Keratinocyte (primary cell): Measurements from ENCODE around the gene CFC1B. TPM values are rescaled to one million over a fixed set of nuclear protein-coding genes. Genes with fewer than 3 reads are reported as not detected.
"Not testable (repeated sequence)": the region's sequence is repeated elsewhere in the genome, so short reads cannot be mapped to it uniquely, and the experiment has no call there.

Experiments used
- DNase-seq: peaks from one replicate; pipeline ENCODE4 v3.0.0-alpha.2; 2011; ENCODE audit warnings: low read depth, missing footprints, low spot score
- FAIRE-seq: peaks from 2 replicates; lab custom pipeline; 2011; peaks lifted over from hg19 to GRCh38; lab: Jason Lieb, UNC
- H2AFZ ChIP-seq: 2 replicates; pipeline ENCODE4 v1.6.0; 2012; ENCODE audit warnings: low read length, control low read depth, inconsistent platforms; ENCODE audit not compliant: control insufficient read depth
- H3K27ac ChIP-seq: 2 replicates; pipeline ENCODE4 v1.5.1; 2011; ENCODE audit warnings: low read length; ENCODE audit not compliant: control insufficient read depth, insufficient read depth
- H3K27me3 ChIP-seq: 3 replicates; pipeline ENCODE4 v1.6.0; 2011; ENCODE audit warnings: low read length; ENCODE audit not compliant: control insufficient read depth, insufficient read depth; ENCODE audit errors: extremely low read depth
- H3K36me3 ChIP-seq, 2 experiments: 2 replicates in 1 of 2; 3 replicates in 1 of 2; pipeline ENCODE4 v1.5.1; 2011; ENCODE audit warnings: low read length in 2 of 2, mild to moderate bottlenecking in 1 of 2; ENCODE audit not compliant: control insufficient read depth in 2 of 2, insufficient read depth in 2 of 2; ENCODE audit errors: extremely low read depth in 1 of 2
- H3K4me1 ChIP-seq: 3 replicates; pipeline ENCODE4 v1.5.1; 2011; ENCODE audit warnings: low read length; ENCODE audit not compliant: control insufficient read depth, insufficient read depth; ENCODE audit errors: extremely low read depth
- H3K4me2 ChIP-seq: 3 replicates; pipeline ENCODE4 v1.6.0; 2011; ENCODE audit warnings: low read depth, low read length; ENCODE audit not compliant: control insufficient read depth, insufficient read depth; ENCODE audit errors: extremely low read depth
- H3K4me3 ChIP-seq, 3 experiments: fragments of 200-600 bp in 1 of 3; sonication (generic) in 1 of 3; 2 replicates in 2 of 3; 3 replicates in 1 of 3; pipeline ENCODE4 v1.5.1; 2011 to 2016; ENCODE audit warnings: low read length in 3 of 3, mild to moderate bottlenecking in 3 of 3, control low read depth in 2 of 3, inconsistent platforms in 1 of 3, low read depth in 1 of 3, mixed read lengths in 1 of 3, mixed run types in 1 of 3, moderate library complexity in 1 of 3; ENCODE audit not compliant: control insufficient read depth in 2 of 3, insufficient read depth in 2 of 3; ENCODE audit errors: extremely low read depth in 1 of 3
- H3K79me2 ChIP-seq: 2 replicates; pipeline ENCODE4 v1.6.0; 2012; ENCODE audit warnings: low read length; ENCODE audit not compliant: control insufficient read depth, insufficient read depth
- H3K9ac ChIP-seq: 3 replicates; pipeline ENCODE4 v1.6.0; 2011; ENCODE audit warnings: low read length; ENCODE audit not compliant: control insufficient read depth, insufficient read depth; ENCODE audit errors: extremely low read depth
- H3K9me1 ChIP-seq: 3 replicates; pipeline ENCODE4 v1.6.0; 2011; ENCODE audit warnings: low read length; ENCODE audit not compliant: control insufficient read depth, insufficient read depth; ENCODE audit errors: extremely low read depth
- H3K9me3 ChIP-seq: 2 replicates; pipeline ENCODE4 v1.5.1; 2012; ENCODE audit warnings: low read depth, low read length; ENCODE audit not compliant: control insufficient read depth
- H4K20me1 ChIP-seq: 3 replicates; pipeline ENCODE4 v1.6.0; 2011; ENCODE audit warnings: low read length; ENCODE audit not compliant: control insufficient read depth, insufficient read depth; ENCODE audit errors: extremely low read depth
- dilution Hi-C: fragments of 300-500 bp; cut with MboI; formaldehyde crosslinking; loops from one replicate; pipeline ENCODE4 v1.7.0; 2020; ENCODE audit warnings: low sequenced_read_pairs; ENCODE audit not compliant: extremely low pct_ligation_motif_present
- polyA plus RNA-seq, 5 experiments: library from polyadenylated mRNA; depleted of rRNA in 3 of 5; stranded (reverse) in 3 of 5; stranded (forward) in 1 of 5; unstranded in 1 of 5; fragments of >200 nt; gene quantifications; 1 replicate in 1 of 5; 2 replicates in 3 of 5; 3 replicates in 1 of 5; pipeline versions ENCODE4 v1.2.1 to v1.2.3, GENCODE V29; 2011 to 2012; ENCODE audit warnings: missing spikeins in 2 of 5, low read depth in 1 of 5, low replicate concordance in 1 of 5

The CFC1B gene
- polyA plus RNA-seq, 1 donor (not counting 4 experiments of a cell fraction or from before 2014, with no cell fraction given): not detected

- H4K20me1 ChIP-seq, H3K4me2 ChIP-seq, H2AFZ ChIP-seq, H3K9me3 ChIP-seq, H3K79me2 ChIP-seq, H3K36me3 ChIP-seq, H3K4me3 ChIP-seq, H3K4me1 ChIP-seq, H3K9ac ChIP-seq, dilution Hi-C loops, DNase-seq, FAIRE-seq, H3K9me1 ChIP-seq, H3K27ac ChIP-seq, H3K27me3 ChIP-seq: not testable (repeated sequence)
Measured at GRCh38 chr2:130554178-130554577, 33.2 kb downstream of the CFC1B start.

GRCh38 chr2:130556441-130556840, 35.4 kb downstream of the CFC1B start:
- H3K4me2 ChIP-seq, H3K27me3 ChIP-seq, H3K4me1 ChIP-seq, H2AFZ ChIP-seq, H3K9me1 ChIP-seq, H3K79me2 ChIP-seq, H3K36me3 ChIP-seq, H3K27ac ChIP-seq, dilution Hi-C loops, H3K9me3 ChIP-seq, H4K20me1 ChIP-seq, H3K9ac ChIP-seq, DNase-seq, FAIRE-seq, H3K4me3 ChIP-seq: not testable (repeated sequence)

- H3K9ac ChIP-seq, H2AFZ ChIP-seq, H3K4me1 ChIP-seq, H3K36me3 ChIP-seq, H4K20me1 ChIP-seq, H3K9me3 ChIP-seq, H3K27me3 ChIP-seq, dilution Hi-C loops, H3K4me3 ChIP-seq, H3K27ac ChIP-seq, H3K4me2 ChIP-seq, DNase-seq, FAIRE-seq, H3K79me2 ChIP-seq, H3K9me1 ChIP-seq: not testable (repeated sequence)
Measured at GRCh38 chr2:130566165-130566564, 45.1 kb downstream of the CFC1B start.

GRCh38 chr2:130571929-130572328, 50.9 kb downstream of the CFC1B start:
- DNase-seq, dilution Hi-C loops, H2AFZ ChIP-seq, H3K4me2 ChIP-seq, H3K27me3 ChIP-seq, H3K4me3 ChIP-seq, H3K27ac ChIP-seq, H4K20me1 ChIP-seq, FAIRE-seq, H3K9me3 ChIP-seq, H3K79me2 ChIP-seq, H3K36me3 ChIP-seq, H3K9ac ChIP-seq, H3K9me1 ChIP-seq, H3K4me1 ChIP-seq: not testable (repeated sequence)

- H3K4me1 ChIP-seq, H3K27me3 ChIP-seq, H3K36me3 ChIP-seq, FAIRE-seq, H3K79me2 ChIP-seq, dilution Hi-C loops, H3K9ac ChIP-seq, H3K9me3 ChIP-seq, H2AFZ ChIP-seq, DNase-seq, H3K4me2 ChIP-seq, H3K4me3 ChIP-seq, H3K9me1 ChIP-seq, H3K27ac ChIP-seq, H4K20me1 ChIP-seq: not testable (repeated sequence)
Measured at GRCh38 chr2:130574230-130574629, 53.2 kb downstream of the CFC1B start.
